IMR-90 (cell line): ENCODE results near the gene SYNGR2. TPM values are rescaled to one million over a fixed set of nuclear protein-coding genes. Genes with fewer than 3 reads are reported as not detected.

Experiments used
- ATAC-seq: fragments of 200-7000 bp; cut with Tn5 transposase; 2 replicates; pipeline ENCODE4 v1.9.1; 2020; ENCODE audit warnings: low read depth, mild to moderate bottlenecking, moderate library complexity
- BruUV-seq: library from RNA; stranded (reverse); fragments of 400-500 nt; replicated peaks from 2 replicates; lab custom pipeline; 2021; lab: Mats Ljungman, UMichigan
- CTCF ChIA-PET: fragments of 300-600 bp; formaldehyde crosslinking; extraction: SDS; loops from one replicate; lab custom pipeline; 2021; ENCODE audit warnings: antibody characterized with exemption; lab: Yijun Ruan, JAX
- POLR2A ChIA-PET: fragments of 300-600 bp; sonication (Branson Sonifier 250); formaldehyde crosslinking; loops from one replicate; lab custom pipeline; 2022; ENCODE audit warnings: antibody characterized with exemption; ENCODE audit not compliant: unreplicated experiment; lab: Charles Lee
- DNase-seq: peaks from one replicate; pipeline ENCODE4 v3.0.0; 2013
- H2AFZ ChIP-seq: replicated peaks from 2 replicates; pipeline ENCODE3; 2013; ENCODE audit warnings: low read length, mild to moderate bottlenecking; ENCODE audit not compliant: poor library complexity
- H2AK5ac ChIP-seq: 2 replicates; pipeline ENCODE4 v1.6.1; 2013; ENCODE audit warnings: low read depth, low read length, inconsistent platforms
- H2AK9ac ChIP-seq: replicated peaks from 2 replicates; pipeline ENCODE3; 2013; ENCODE audit warnings: mild to moderate bottlenecking, low read depth, low read length, moderate library complexity; ENCODE audit not compliant: poor library complexity
- H2BK120ac ChIP-seq: 2 replicates; pipeline ENCODE4 v1.6.1; 2013; ENCODE audit warnings: low read depth, low read length, inconsistent platforms
- H2BK15ac ChIP-seq: 3 replicates; pipeline ENCODE4 v1.6.1; 2013; ENCODE audit warnings: low read depth, low read length, inconsistent platforms
- H2BK20ac ChIP-seq: 2 replicates; pipeline ENCODE4 v1.6.1; 2013; ENCODE audit warnings: low read depth, mild to moderate bottlenecking, inconsistent platforms, low read length, moderate library complexity
- H2BK5ac ChIP-seq: 2 replicates; pipeline ENCODE4 v1.6.1; 2013; ENCODE audit warnings: mild to moderate bottlenecking, low read depth, low read length, inconsistent platforms; ENCODE audit not compliant: poor library complexity, severe bottlenecking
- H3K14ac ChIP-seq: replicated peaks from 2 replicates; pipeline ENCODE4 v1.6.1; 2013; ENCODE audit warnings: low read depth, low read length, inconsistent platforms
- H3K18ac ChIP-seq: 2 replicates; pipeline ENCODE4 v1.6.1; 2013; ENCODE audit warnings: low read depth, low read length, control low read depth
- H3K23ac ChIP-seq: 2 replicates; pipeline ENCODE4 v1.6.1; 2013; ENCODE audit warnings: low read depth, low read length, inconsistent platforms
- H3K27ac ChIP-seq: 2 replicates; pipeline ENCODE4 v1.5.1; 2013; ENCODE audit warnings: mild to moderate bottlenecking, control low read depth, low read length; ENCODE audit not compliant: insufficient read depth
- H3K27me3 ChIP-seq: 2 replicates; pipeline ENCODE4 v1.6.1; 2013; ENCODE audit warnings: low read length; ENCODE audit not compliant: control insufficient read depth, insufficient read depth
- H3K36me3 ChIP-seq: 2 replicates; pipeline ENCODE4 v1.6.1; 2013; ENCODE audit warnings: low read length, mixed read lengths; ENCODE audit not compliant: control insufficient read depth, insufficient read depth
- H3K4ac ChIP-seq: 2 replicates; pipeline ENCODE4 v1.6.1; 2013; ENCODE audit warnings: low read depth, low read length, inconsistent platforms
- H3K4me1 ChIP-seq: 2 replicates; pipeline ENCODE4 v1.6.1; 2013; ENCODE audit warnings: low read length, mixed read lengths; ENCODE audit not compliant: control insufficient read depth, insufficient read depth
- H3K4me2 ChIP-seq: 2 replicates; pipeline ENCODE4 v1.6.1; 2013; ENCODE audit warnings: low read depth, mild to moderate bottlenecking, control low read depth, low read length, moderate library complexity
- H3K4me3 ChIP-seq: 2 replicates; pipeline ENCODE4 v1.5.1; 2013; ENCODE audit warnings: low read depth, mild to moderate bottlenecking, control low read depth, low read length, moderate library complexity; ENCODE audit not compliant: insufficient read depth
- H3K56ac ChIP-seq: 2 replicates; pipeline ENCODE4 v1.6.1; 2013; ENCODE audit warnings: low read length, inconsistent platforms; ENCODE audit not compliant: insufficient read depth; ENCODE audit errors: extremely low read depth
- H3K79me1 ChIP-seq, 2 experiments: 2 replicates each; pipeline ENCODE4 v1.6.1; 2013; ENCODE audit warnings: low read length in 2 of 2, inconsistent platforms in 1 of 2, low read depth in 1 of 2
- H3K9ac ChIP-seq: 2 replicates; pipeline ENCODE4 v1.6.1; 2013; ENCODE audit warnings: low read depth, low read length, control low read depth
- H3K9me1 ChIP-seq: 2 replicates; pipeline ENCODE4 v1.6.1; 2013; ENCODE audit warnings: low read length, inconsistent platforms; ENCODE audit not compliant: insufficient read depth
- H3K9me3 ChIP-seq: 2 replicates; pipeline ENCODE4 v1.6.1; 2013; ENCODE audit warnings: low read length; ENCODE audit not compliant: control insufficient read depth, insufficient read depth
- H4K20me1 ChIP-seq: 2 replicates; pipeline ENCODE4 v1.6.1; 2013; ENCODE audit warnings: low read length, inconsistent platforms; ENCODE audit not compliant: insufficient read depth
- H4K5ac ChIP-seq: 2 replicates; pipeline ENCODE4 v1.6.1; 2013; ENCODE audit warnings: mild to moderate bottlenecking, low read depth, low read length, control low read depth
- H4K8ac ChIP-seq, 2 experiments: 2 replicates each; pipeline ENCODE4 v1.6.1; 2013; ENCODE audit warnings: low read depth in 2 of 2, low read length in 2 of 2, control low read depth in 1 of 2, inconsistent platforms in 1 of 2
- H4K91ac ChIP-seq: 2 replicates; pipeline ENCODE4 v1.6.1; 2013; ENCODE audit warnings: low read depth, low read length, inconsistent platforms; ENCODE audit not compliant: insufficient read depth
- CEBPB ChIP-seq: IDR thresholded peaks from 2 replicates; pipeline ENCODE4 v1.6.1; 2012; ENCODE audit warnings: low read depth, low read length, improper control_type of control experiment
- FOS ChIP-seq: fragments of 150-350 bp; IDR thresholded peaks from 2 replicates; pipeline ENCODE4 v1.6.1; 2016; ENCODE audit warnings: low read depth, low read length
- NFE2L2 ChIP-seq: fragments of 150-350 bp; IDR thresholded peaks from 2 replicates; pipeline ENCODE4 v1.6.1; 2016; ENCODE audit warnings: low read depth, mild to moderate bottlenecking, low read length
- RCOR1 ChIP-seq: IDR thresholded peaks from 2 replicates; pipeline ENCODE4 v1.6.1; 2012; ENCODE audit warnings: mild to moderate bottlenecking, low read length, improper control_type of control experiment; ENCODE audit not compliant: insufficient replicate concordance
- RFX5 ChIP-seq: IDR thresholded peaks from 2 replicates; pipeline ENCODE4 v1.8.0; 2012; ENCODE audit warnings: low read depth, mild to moderate bottlenecking, low read length, moderate library complexity
- WGBS, 2 experiments: methylation state at CpG; one replicate each; pipeline versions ENCODE4 v1.1.5 to v1.1.7; 2013; ENCODE audit warnings: missing lambda C conversion rate in 2 of 2; ENCODE audit not compliant: insufficient read length in 1 of 2; ENCODE audit errors: extremely low coverage in 2 of 2; 5-methylcytosine and 5-hydroxymethylcytosine counted together
- dilution Hi-C: fragments of 300-500 bp; cut with HindIII; formaldehyde crosslinking; loops from one replicate; pipeline ENCODE4 v1.14.3; 2018; ENCODE audit warnings: low sequenced_read_pairs; ENCODE audit not compliant: unreplicated experiment
- in situ Hi-C: fragments of 300-500 bp; cut with MboI; formaldehyde crosslinking; loops from 3 replicates; pipeline ENCODE4 v1.14.3; 2019; ENCODE audit warnings: low sequenced_read_pairs, inconsistent platforms, mixed read lengths
- intact Hi-C: fragments of 100-400 bp; cut with micrococcal nuclease; formaldehyde crosslinking; loops from 2 replicates; pipeline ENCODE4 v1.10.0; 2022
- polyA plus RNA-seq, 3 experiments: library from polyadenylated mRNA; depleted of rRNA; stranded (reverse); fragments of >200 nt; gene quantifications; 2 replicates each; pipeline ENCODE4 v1.2.3, GENCODE V29; 2012; ENCODE audit warnings: low replicate concordance in 1 of 3
- total RNA-seq: library from RNA; depleted of rRNA; stranded (reverse); fragments of >200 nt; gene quantifications from 2 replicates; pipeline ENCODE4 v1.2.3, GENCODE V29; 2012

Gene SYNGR2
- total and polyA plus RNA-seq, 2 of the 4 experiments (the other 2 are of a cell fraction) = 11.1 to 63.1 TPM

- no peak overlapping the region for H2BK15ac ChIP-seq
- no peak overlapping the region for H2BK120ac ChIP-seq
- no peaks in the 10 kb centered on the region for H3K36me3 ChIP-seq
- no peak overlapping the region for H3K56ac ChIP-seq
- no peak overlapping the region for H3K27ac ChIP-seq
- dilution Hi-C loops = no loop called here
- no peak overlapping the region for H3K14ac ChIP-seq
- no peaks in the 10 kb centered on the region for H3K9me3 ChIP-seq
- H2AK5ac ChIP-seq = no peak overlapping the region
- H2BK20ac ChIP-seq = no peak overlapping the region
- no peak for TF ChIP-seq RCOR1
- TF ChIP-seq NFE2L2 = no peak
- no peak for TF ChIP-seq CEBPB
- no peak for TF ChIP-seq RFX5
- TF ChIP-seq FOS = no peak
- H3K27me3 ChIP-seq = no peaks in the 10 kb centered on the region; the same call in 1 of the 2 replicates
- intact Hi-C loops = no loop called here
- DNase-seq (no peak), ATAC-seq (no peak)
- H3K4me3 ChIP-seq = no peak overlapping the region
- WGBS, 2 experiments = 82% methylated on average over 12 of the region's 20 CpGs; no CpG with 5 or more reads in 1 of the 2 experiments
- H3K4me2 ChIP-seq = no peak overlapping the region
- H3K79me1 ChIP-seq = no peaks in the 10 kb centered on the region
- no peak overlapping the region for H4K5ac ChIP-seq
- no TSS peak for BruUV-seq
- peaks cover 3% of the 10 kb centered on the region; the same call in 1 of the 2 replicates for H3K4me1 ChIP-seq
- in situ Hi-C loops = no loop called here
- H3K9ac ChIP-seq = no peak overlapping the region
- POLR2A ChIA-PET = no interaction called here
- H3K9me1 ChIP-seq = no peaks in the 10 kb centered on the region
- no peak overlapping the region for H3K18ac ChIP-seq
- CTCF ChIA-PET = no interaction called here
- H2AK9ac ChIP-seq = no peak overlapping the region
- no peak overlapping the region for H2AFZ ChIP-seq
- no peak overlapping the region for H4K8ac ChIP-seq
- H4K91ac ChIP-seq = no peak overlapping the region
- H2BK5ac ChIP-seq = no peak overlapping the region
- H3K23ac ChIP-seq = no peak overlapping the region
- H4K20me1 ChIP-seq = no peaks in the 10 kb centered on the region
- H3K4ac ChIP-seq = no peak overlapping the region
Observed at GRCh38 chr17:78141437-78142118, 26.8 kb upstream of the SYNGR2 start.
